Stimulated activated CD4-positive, alpha-beta T cell treated with anti-CD3 and anti-CD28 coated beads, Interleukin-12 subunit alpha, Interleukin-12 subunit beta, amount 100 ng/mL, for 24 hours (primary cell): Measurements from ENCODE around the gene NACAD.
A peak's percentile ranks its signal among the peaks of the same experiment; 100 is the strongest.

Source experiments
- DNase-seq, 2 experiments: peaks; one replicate each; pipeline ENCODE4 v3.0.0-alpha.2; 2020; ENCODE audit warnings: low read depth in 2 of 2

NACAD gene, protein sequence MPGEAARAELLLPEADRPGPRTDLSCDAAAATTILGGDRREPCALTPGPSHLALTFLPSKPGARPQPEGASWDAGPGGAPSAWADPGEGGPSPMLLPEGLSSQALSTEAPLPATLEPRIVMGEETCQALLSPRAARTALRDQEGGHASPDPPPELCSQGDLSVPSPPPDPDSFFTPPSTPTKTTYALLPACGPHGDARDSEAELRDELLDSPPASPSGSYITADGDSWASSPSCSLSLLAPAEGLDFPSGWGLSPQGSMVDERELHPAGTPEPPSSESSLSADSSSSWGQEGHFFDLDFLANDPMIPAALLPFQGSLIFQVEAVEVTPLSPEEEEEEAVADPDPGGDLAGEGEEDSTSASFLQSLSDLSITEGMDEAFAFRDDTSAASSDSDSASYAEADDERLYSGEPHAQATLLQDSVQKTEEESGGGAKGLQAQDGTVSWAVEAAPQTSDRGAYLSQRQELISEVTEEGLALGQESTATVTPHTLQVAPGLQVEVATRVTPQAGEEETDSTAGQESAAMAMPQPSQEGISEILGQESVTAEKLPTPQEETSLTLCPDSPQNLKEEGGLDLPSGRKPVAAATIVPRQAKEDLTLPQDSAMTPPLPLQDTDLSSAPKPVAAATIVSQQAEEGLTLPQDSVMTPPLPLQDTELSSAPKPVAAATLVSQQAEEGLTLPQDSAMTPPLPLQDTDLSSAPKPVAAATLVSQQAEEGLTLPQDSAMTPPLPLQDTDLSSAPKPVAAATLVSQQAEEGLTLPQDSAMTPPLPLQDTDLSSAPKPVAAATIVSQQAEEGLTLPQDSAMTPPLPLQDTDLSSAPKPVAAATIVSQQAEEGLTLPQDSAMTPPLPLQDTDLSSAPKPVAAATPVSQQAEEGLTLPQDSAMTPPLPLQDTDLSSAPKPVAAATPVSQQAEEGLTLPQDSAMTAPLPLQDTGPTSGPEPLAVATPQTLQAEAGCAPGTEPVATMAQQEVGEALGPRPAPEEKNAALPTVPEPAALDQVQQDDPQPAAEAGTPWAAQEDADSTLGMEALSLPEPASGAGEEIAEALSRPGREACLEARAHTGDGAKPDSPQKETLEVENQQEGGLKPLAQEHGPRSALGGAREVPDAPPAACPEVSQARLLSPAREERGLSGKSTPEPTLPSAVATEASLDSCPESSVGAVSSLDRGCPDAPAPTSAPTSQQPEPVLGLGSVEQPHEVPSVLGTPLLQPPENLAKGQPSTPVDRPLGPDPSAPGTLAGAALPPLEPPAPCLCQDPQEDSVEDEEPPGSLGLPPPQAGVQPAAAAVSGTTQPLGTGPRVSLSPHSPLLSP (N-terminal part only)

DNA sequence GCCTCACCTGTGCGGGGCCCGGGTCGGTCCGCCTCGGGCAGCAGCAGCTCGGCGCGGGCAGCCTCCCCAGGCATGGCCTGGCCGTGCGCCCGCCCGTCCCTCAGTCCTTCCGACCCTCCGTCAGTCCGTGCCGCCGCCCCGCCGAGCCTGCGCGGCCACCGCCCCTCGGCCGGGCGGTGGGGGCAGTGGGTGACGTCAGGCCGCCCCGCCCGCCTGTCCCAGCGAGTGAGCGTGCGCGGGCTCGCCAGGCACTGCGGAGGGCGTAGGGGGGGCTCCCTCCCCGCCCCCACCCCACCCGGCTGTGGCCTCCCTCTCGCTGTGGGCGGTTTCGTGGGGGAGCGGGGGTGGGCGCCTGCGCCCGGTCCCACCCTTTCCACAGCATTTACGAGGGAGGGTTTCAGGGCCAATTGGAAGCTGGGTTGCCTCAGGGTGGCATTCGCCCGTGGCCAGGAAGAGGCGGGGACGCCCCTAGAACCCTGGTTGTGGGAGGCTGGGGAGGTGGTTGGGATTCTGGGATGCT, at the start of gene NACAD:
Gene NACAD (minus strand): TSS at position 149 of the 520 bp plus-strand sequence. CDS start 75 bp downstream, at position 74.
- DNase-seq = no peak

GRCh38 chr7:45136106-45137060, 47.6 kb upstream of the NACAD start:
- DNase-seq = peak; percentile 35 to 57

GRCh38 chr7:45133877-45134276, 45.1 kb upstream of the NACAD start:
- no peak for DNase-seq

GRCh38 chr7:45133352-45133751, 44.6 kb upstream of the NACAD start:
- no peak for DNase-seq

DNA sequence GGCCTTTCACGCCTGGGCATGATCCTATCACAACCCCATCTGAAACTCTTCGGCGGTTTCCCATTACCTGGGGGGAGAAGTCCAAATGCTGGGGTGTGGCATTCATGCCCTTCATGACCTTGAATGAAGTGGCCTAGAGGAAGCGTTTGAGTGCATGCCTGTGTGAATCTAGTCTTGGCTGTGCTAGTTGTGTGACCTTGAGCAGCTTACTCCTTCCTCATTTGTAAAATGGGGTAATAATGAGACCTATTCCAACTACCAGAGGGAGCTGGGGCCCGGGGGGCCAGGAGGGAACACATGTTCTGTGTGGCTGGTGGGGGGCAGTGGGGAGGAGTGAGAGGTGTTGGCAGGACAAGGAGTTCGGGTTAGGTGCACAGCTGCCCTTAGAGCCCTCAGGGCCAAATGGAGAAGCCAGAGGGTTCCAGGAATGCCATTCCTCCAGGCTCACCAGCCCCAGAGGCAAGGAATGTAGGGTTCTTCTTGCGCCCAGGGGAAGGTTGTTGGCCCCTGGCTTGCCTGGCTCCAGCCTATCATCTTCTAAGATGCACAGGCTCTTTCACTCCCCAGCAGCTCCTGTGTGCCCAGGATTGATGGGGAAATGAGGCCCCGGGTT, 44.0 kb upstream of the NACAD start:
- no peak for DNase-seq

GRCh38 chr7:45131891-45132290, 43.1 kb upstream of the NACAD start:
- DNase-seq = no peak

DNA sequence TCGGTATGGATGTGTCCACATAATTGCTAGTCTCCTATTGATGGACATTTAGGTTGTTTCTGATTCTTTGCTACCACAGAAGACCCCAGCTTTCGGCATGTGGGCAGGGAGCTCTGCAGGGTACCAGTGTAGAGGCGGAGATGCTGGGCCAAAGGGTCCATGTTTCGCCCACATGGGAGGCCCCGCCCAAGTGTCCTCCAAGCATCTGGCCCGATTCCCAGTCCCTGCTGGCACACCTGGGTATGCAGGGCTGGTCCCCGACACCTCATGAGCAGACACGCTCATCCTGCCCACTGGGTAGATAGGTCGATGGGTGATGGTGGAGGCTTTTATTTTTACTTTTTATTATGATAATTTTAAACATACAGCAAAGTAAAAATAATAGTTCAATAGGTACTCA, 42.1 kb upstream of the NACAD start:
- DNase-seq = no peak

- no peak for DNase-seq
These were observed 41.1 kb upstream of the NACAD start for GRCh38 chr7:45129906-45130305.

GRCh38 chr7:45129181-45129800, 40.5 kb upstream of the NACAD start:
- no peak for DNase-seq

DNA sequence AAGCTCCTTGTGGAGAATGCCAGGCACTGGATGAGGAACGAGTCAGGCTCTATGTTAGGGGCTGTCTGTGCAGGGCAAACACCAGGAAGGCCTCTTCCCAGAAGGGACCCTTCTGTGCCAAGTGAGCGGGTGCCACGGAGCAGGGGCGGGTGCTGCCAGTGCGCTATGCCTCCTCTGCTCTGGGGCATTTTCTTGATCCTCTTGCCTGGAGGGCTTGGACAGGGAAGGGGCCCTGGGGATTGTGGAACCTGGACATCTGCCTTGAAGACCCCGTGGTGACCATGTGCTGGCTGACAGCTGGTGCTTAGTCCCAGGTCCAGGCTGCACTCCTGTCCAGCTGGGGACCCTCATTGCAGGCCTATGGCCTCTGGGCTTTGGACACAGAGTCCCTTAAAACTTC, 38.2 kb upstream of the NACAD start:
- DNase-seq = no peak

DNA sequence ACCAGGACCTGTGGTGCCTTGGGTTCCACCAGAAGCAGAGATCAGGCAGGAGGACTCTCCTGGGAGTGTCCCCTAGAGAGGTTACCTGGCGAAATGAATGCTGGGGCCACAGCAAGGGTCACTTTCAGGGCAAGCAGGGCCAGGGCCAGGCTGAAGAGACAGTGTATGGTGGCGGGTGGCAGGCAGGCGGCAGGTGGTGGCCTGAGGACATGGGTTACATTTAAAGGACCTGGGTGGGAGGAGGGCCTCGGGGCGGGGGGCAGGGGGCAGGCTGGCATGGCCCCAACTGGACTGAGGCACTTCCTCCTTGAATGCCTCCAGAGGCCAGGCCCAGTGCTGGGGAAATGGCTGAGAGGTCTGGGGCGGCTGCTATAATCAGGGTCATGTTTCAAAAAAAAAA, 37.4 kb upstream of the NACAD start:
- DNase-seq = no peak

- DNase-seq = no peak
These were observed 36.6 kb upstream of the NACAD start for GRCh38 chr7:45125193-45125904.

DNA sequence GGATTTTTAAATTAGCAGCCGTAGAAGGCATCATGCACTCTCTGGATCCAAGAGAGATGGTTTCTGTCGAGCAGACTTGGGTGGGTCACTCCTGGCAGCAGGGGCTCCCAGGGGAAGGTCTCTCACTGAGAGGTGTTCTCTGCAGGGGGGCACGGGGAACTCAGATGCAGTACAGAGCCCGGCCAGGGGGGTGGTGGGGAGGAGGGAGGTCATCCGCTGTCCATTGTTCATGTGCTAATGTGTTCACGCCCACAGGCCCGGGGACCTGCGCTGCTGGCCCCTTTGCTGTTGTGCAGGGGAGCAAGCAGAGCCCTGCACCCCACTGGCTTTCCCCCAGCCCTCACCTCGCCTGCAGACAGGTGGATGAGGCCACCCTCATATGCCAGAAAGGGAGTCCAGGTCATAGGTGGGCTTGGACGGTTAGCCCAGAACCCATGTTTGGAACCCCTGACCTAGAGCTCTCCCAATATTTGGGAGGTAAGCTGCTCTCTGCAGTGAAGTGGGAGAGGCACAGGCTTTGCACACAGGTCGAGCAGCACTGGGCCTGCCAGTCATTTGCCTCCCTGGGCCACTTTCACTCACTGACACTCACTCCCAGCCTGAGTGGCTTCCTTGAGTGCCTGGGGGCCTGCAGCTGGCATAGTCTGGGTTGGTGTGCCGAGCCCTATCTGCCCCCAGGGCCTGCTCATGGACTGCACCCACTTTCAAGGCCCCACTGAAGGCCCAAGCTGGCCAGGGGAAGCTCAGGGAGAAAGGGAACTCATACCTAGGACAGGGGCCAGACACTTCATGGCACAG, 35.3 kb upstream of the NACAD start:
- DNase-seq = no peak

GRCh38 chr7:45122975-45123860, 34.4 kb upstream of the NACAD start:
- no peak for DNase-seq

DNA sequence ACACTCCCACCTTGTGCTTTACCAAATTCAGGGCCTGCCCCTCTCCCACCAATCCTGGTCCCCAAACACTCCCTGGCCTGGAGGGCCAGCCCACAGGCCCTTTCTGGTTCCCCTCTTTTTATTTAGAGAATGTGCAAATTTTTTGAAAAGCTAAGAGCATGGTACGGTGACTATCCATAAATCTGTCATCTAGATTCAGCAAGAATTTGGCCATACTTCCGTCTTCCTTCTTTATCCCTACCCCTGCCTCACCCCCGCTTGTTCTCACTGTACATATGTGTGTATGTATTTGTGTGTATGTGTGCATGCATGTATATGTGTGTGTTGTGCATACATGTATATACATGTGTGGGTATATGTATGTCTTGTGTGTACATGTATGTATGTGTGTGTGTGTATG, 30.8 kb upstream of the NACAD start:
- no peak for DNase-seq

- DNase-seq = no peak
These were observed 30.1 kb upstream of the NACAD start for GRCh38 chr7:45118889-45119331.

- DNase-seq = no peak
These were observed 29.5 kb upstream of the NACAD start for GRCh38 chr7:45118292-45118691.
